ENCODE results near the gene SEPTIN12. TPM values are rescaled to one million over a fixed set of nuclear protein-coding genes. Genes with fewer than 3 reads are reported as not detected.
"Not testable (repeated sequence)": the region's sequence is repeated elsewhere in the genome, so short reads cannot be mapped to it uniquely, and the experiment has no call there.

The SEPTIN12 gene
- total and polyA plus RNA-seq, 2 donors (not counting 3 experiments of a cell fraction or from before 2014, with no cell fraction given), result not detected

- no peaks in the 10 kb centered on the region for H3K79me2 ChIP-seq (ENCODE audit: control insufficient read depth, insufficient read depth, low read length)
- no peak overlapping the region for H3K4me2 ChIP-seq (ENCODE audit: insufficient read depth, low read length)
- dilution Hi-C loops (cut with MboI; ENCODE audit: extremely low pct_ligation_motif_present, low sequenced_read_pairs) (no loop called here), intact Hi-C loops (cut with micrococcal nuclease) (no loop called here)
- no peak for DNase-seq (ENCODE audit: low read depth, low spot score)
- H3K4me1 ChIP-seq (ENCODE audit: control insufficient read depth, extremely low read depth, insufficient read depth, low read length), result no peaks in the 10 kb centered on the region
- H2AFZ ChIP-seq (ENCODE audit: low read depth, low read length), result no peak overlapping the region
- FAIRE-seq, result no peak
- no peaks in the 10 kb centered on the region for H3K27me3 ChIP-seq (ENCODE audit: control insufficient read depth in 2 of 2, insufficient read depth in 2 of 2, low read length in 2 of 2)
- no peak overlapping the region for H3K4me3 ChIP-seq (replicated peaks in 1 of 3; ENCODE audit: insufficient read depth in 1 of 3, low read depth in 1 of 3, low read length in 3 of 3)
- no peaks in the 10 kb centered on the region for H3K36me3 ChIP-seq (ENCODE audit: control insufficient read depth in 2 of 2, extremely low read depth in 1 of 2, insufficient read depth in 2 of 2, low read length in 2 of 2)
- no peaks in the 10 kb centered on the region for H3K9me1 ChIP-seq (replicated peaks; ENCODE audit: control insufficient read depth, extremely low read depth, insufficient read depth, low read length)
- H3K9ac ChIP-seq (replicated peaks; ENCODE audit: extremely low read depth, insufficient read depth, low read length), result no peak overlapping the region
- no peaks in the 10 kb centered on the region for H4K20me1 ChIP-seq (replicated peaks; ENCODE audit: control insufficient read depth, extremely low read depth, insufficient read depth, low read length)
- no peak for TF ChIP-seq MYC (IDR thresholded peaks at IDR 0.05; ENCODE audit: low read depth, low read length)
- no peak for TF ChIP-seq POLR2AphosphoS5 (IDR thresholded peaks at IDR 0.05; ENCODE audit: insufficient read depth, low read depth, low read length)
- TF ChIP-seq FOS (IDR thresholded peaks at IDR 0.05; ENCODE audit: borderline replicate concordance, insufficient read depth, low read length), result no peak
- TF ChIP-seq EZH2 (IDR thresholded peaks at IDR 0.05; ENCODE audit: borderline replicate concordance, low read depth, low read length, severe bottlenecking), result no peak
- TF ChIP-seq GATA2 (IDR thresholded peaks at IDR 0.05; ENCODE audit: insufficient read depth, insufficient read length, low read depth, low read length), result no peak
- TF ChIP-seq, protein P1, sequence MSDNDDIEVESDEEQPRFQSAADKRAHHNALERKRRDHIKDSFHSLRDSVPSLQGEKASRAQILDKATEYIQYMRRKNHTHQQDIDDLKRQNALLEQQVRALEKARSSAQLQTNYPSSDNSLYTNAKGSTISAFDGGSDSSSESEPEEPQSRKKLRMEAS (IDR thresholded peaks at IDR 0.05; ENCODE audit: insufficient read depth, insufficient read length), result no peak
- no peak for TF ChIP-seq POLR2A (IDR thresholded peaks at IDR 0.05; ENCODE audit: low read depth, low read length)
- TF ChIP-seq CTCF (IDR thresholded peaks at IDR 0.05; ENCODE audit: extremely low read depth in 1 of 2, insufficient read depth in 1 of 2, low read depth in 1 of 2, low read length in 2 of 2), result no peak
- TF ChIP-seq JUN (IDR thresholded peaks at IDR 0.05; ENCODE audit: borderline replicate concordance, insufficient read depth, insufficient read length, low read depth), result no peak
- CTCF ChIA-PET, result interaction anchor here (0.6 kb wide), 1 partner anchor 17 kb away, joined by 3 read pairs; no protein-coding TSS in a partner anchor
- H3K27ac ChIP-seq (ENCODE audit: insufficient read depth, low read depth, low read length), result no peak overlapping the region
- H3K9me3 ChIP-seq (replicated peaks; ENCODE audit: control insufficient read depth, insufficient read depth, low read length), result no peaks in the 10 kb centered on the region
- POLR2A ChIA-PET, result no interaction called here
- BruUV-seq (replicated peaks), result no TSS peak
Measured at GRCh38 chr16:4785758-4786433, 2.2 kb downstream of the SEPTIN12 start.

GRCh38 chr16:4784444-4784987, 3.6 kb downstream of the SEPTIN12 start:
- FAIRE-seq; DNase-seq (ENCODE audit: low read depth, low spot score); H4K20me1 ChIP-seq (replicated peaks; ENCODE audit: control insufficient read depth, extremely low read depth, insufficient read depth, low read length); H3K27ac ChIP-seq (ENCODE audit: insufficient read depth, low read depth, low read length); H3K4me1 ChIP-seq (ENCODE audit: control insufficient read depth, extremely low read depth, insufficient read depth, low read length); H3K9ac ChIP-seq (replicated peaks; ENCODE audit: extremely low read depth, insufficient read depth, low read length); CTCF ChIA-PET; intact Hi-C loops (cut with micrococcal nuclease); H3K9me1 ChIP-seq (replicated peaks; ENCODE audit: control insufficient read depth, extremely low read depth, insufficient read depth, low read length); POLR2A ChIA-PET; BruUV-seq (replicated peaks); H2AFZ ChIP-seq (ENCODE audit: low read depth, low read length); H3K27me3 ChIP-seq (ENCODE audit: control insufficient read depth in 2 of 2, insufficient read depth in 2 of 2, low read length in 2 of 2); H3K79me2 ChIP-seq (ENCODE audit: control insufficient read depth, insufficient read depth, low read length); H3K4me2 ChIP-seq (ENCODE audit: insufficient read depth, low read length); H3K9me3 ChIP-seq (replicated peaks; ENCODE audit: control insufficient read depth, insufficient read depth, low read length); H3K4me3 ChIP-seq (replicated peaks in 1 of 3; ENCODE audit: insufficient read depth in 1 of 3, low read depth in 1 of 3, low read length in 3 of 3); dilution Hi-C loops (cut with MboI; ENCODE audit: extremely low pct_ligation_motif_present, low sequenced_read_pairs); H3K36me3 ChIP-seq (ENCODE audit: control insufficient read depth in 2 of 2, extremely low read depth in 1 of 2, insufficient read depth in 2 of 2, low read length in 2 of 2): not testable (repeated sequence)

Measured in endothelial cell of umbilical vein (primary cell).